NCI-H524 (cell line): ENCODE measurements around the gene RYR3.

Experiments used
- DNase-seq, 2 experiments: peaks; one replicate each; lab custom pipeline; 2025; lab: John Stamatoyannopoulos, UW

RYR3 gene

GRCh38 chr15:33710748-33711147 is 400.0 kb downstream of the RYR3 start:
- no peak for DNase-seq

- no peak for DNase-seq
Observed at GRCh38 chr15:33716025-33716424, 405.3 kb downstream of the RYR3 start.

- DNase-seq: no peak
Observed at GRCh38 chr15:33720952-33721351, 410.2 kb downstream of the RYR3 start.

- peak; percentile 69 to 93 for DNase-seq
Observed at GRCh38 chr15:33722005-33722672, 411.4 kb downstream of the RYR3 start.

- no peak for DNase-seq
Observed at GRCh38 chr15:33722673-33723015, 411.9 kb downstream of the RYR3 start.

- no peak for DNase-seq
Observed at GRCh38 chr15:33724321-33725036, 413.7 kb downstream of the RYR3 start.

GRCh38 chr15:33729653-33730052 is 418.9 kb downstream of the RYR3 start:
- peak in 1 of 2 experiments; percentile 35 for DNase-seq

- DNase-seq: no peak
Observed at GRCh38 chr15:33730815-33731214, 420.0 kb downstream of the RYR3 start.

GRCh38 chr15:33735143-33735542 is 424.4 kb downstream of the RYR3 start:
- DNase-seq: no peak

GRCh38 chr15:33735637-33736247 is 425.0 kb downstream of the RYR3 start:
- DNase-seq: peak; percentile 25 to 56

GRCh38 chr15:33737687-33738601 is 427.2 kb downstream of the RYR3 start:
- DNase-seq: peak; percentile 63 to 79

GRCh38 chr15:33738941-33739664 is 428.3 kb downstream of the RYR3 start:
- DNase-seq: no peak

GRCh38 chr15:33742306-33742705 is 431.5 kb downstream of the RYR3 start:
- no peak for DNase-seq

GRCh38 chr15:33742800-33743199 is 432.0 kb downstream of the RYR3 start:
- DNase-seq: peak in 1 of 2 experiments; percentile 43

GRCh38 chr15:33746203-33746602 is 435.4 kb downstream of the RYR3 start:
- DNase-seq: no peak

GRCh38 chr15:33753012-33753411 is 442.2 kb downstream of the RYR3 start:
- DNase-seq: no peak

GRCh38 chr15:33754242-33754641 is 443.5 kb downstream of the RYR3 start:
- DNase-seq: no peak

- peak in 1 of 2 experiments; percentile 65 for DNase-seq
Observed at GRCh38 chr15:33756961-33757360, 446.2 kb downstream of the RYR3 start.

- DNase-seq: no peak
Observed at GRCh38 chr15:33757516-33758232, 446.9 kb downstream of the RYR3 start.

GRCh38 chr15:33766389-33766788 is 455.6 kb downstream of the RYR3 start:
- DNase-seq: no peak

- DNase-seq: no peak
Observed at GRCh38 chr15:33768670-33769190, 458.0 kb downstream of the RYR3 start.
